ENCODE measurements around the gene FBXO42. TPM values are rescaled to one million over a fixed set of nuclear protein-coding genes. Genes with fewer than 3 reads are reported as not detected.
"Not testable (repeated sequence)": the region's sequence is repeated elsewhere in the genome, so short reads cannot be mapped to it uniquely, and the experiment has no call there.

Gene FBXO42
- total and polyA plus RNA-seq, 2 experiments from 2014 or later = 28.6 to 40.8 TPM

DNA sequence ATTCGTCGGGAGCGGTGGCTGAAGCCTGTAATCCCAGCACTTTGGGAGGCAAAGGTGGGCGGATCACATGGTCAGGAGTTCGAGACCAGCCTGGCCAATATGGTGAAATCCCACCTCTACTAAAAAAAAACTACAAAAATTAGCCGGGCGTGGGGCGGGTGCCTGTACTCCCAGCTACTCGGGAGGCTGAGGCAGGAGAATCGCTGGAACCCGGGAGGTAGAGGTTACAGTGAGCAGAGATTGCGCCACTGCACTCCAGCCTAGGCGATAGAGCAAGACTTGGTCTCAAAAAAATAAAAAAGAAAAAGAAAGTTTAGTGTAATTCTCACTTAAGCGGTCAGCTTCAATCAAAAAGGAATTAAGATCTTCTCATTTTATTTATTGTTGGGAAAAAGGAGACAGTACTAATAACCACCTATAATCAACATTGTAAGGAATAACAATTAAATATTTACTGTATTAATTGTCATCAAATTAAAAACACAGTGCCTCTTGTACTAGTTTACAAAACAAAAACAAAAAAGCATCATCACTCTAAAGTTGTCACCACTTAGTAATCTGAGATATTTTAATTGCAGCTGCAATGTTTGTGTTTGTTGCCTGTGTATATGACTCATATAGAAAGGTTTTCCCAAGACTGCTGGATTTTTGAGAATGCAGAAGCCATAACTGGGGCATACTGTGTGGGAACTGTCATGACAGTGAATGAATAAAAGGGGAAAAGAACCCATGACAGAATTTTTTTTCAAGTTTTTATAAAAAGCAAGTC is 3.7 kb downstream of the FBXO42 start:
- H3K27ac ChIP-seq = no peak overlapping the region
- peaks cover 12% of the 10 kb centered on the region for H3K4me1 ChIP-seq (ENCODE audit: low read depth)
- no peaks in the 10 kb centered on the region for H3K9me3 ChIP-seq (ENCODE audit: low read depth)
- no peak overlapping the region for H3K4me3 ChIP-seq
- DNase-seq (ENCODE audit: low read depth in 1 of 2, low spot score in 1 of 2) = peak in 1 of 2 donors; percentile 58
- no peaks in the 10 kb centered on the region for H3K27me3 ChIP-seq
- H3K36me3 ChIP-seq = no peaks in the 10 kb centered on the region
- TF ChIP-seq, protein P1, sequence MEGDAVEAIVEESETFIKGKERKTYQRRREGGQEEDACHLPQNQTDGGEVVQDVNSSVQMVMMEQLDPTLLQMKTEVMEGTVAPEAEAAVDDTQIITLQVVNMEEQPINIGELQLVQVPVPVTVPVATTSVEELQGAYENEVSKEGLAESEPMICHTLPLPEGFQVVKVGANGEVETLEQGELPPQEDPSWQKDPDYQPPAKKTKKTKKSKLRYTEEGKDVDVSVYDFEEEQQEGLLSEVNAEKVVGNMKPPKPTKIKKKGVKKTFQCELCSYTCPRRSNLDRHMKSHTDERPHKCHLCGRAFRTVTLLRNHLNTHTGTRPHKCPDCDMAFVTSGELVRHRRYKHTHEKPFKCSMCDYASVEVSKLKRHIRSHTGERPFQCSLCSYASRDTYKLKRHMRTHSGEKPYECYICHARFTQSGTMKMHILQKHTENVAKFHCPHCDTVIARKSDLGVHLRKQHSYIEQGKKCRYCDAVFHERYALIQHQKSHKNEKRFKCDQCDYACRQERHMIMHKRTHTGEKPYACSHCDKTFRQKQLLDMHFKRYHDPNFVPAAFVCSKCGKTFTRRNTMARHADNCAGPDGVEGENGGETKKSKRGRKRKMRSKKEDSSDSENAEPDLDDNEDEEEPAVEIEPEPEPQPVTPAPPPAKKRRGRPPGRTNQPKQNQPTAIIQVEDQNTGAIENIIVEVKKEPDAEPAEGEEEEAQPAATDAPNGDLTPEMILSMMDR (IDR thresholded peaks at IDR 0.05; ENCODE audit: low read depth, low read length) = no peak

DNA sequence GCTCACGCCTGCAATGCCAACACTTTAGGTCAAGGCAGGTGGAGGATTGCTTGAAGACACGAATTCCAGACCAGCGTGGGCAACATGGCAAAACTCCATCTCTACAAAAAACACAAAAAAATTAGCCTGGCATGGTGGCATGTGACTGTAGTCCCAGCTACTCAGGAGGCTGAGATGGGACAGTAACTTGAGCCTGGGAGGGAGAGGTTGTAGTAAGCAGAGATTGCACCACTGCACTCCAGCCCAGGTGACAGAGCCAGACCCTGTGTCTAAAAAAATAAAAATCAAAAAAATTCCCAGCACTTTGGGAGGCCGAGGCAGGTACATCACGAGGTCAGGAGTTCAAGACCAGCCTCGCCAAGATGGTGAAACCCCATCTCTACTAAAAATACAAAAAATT is 9.0 kb downstream of the FBXO42 start:
- DNase-seq (ENCODE audit: low read depth in 1 of 2, low spot score in 1 of 2); H3K9me3 ChIP-seq (ENCODE audit: low read depth); H3K27ac ChIP-seq; H3K4me3 ChIP-seq; H3K36me3 ChIP-seq; H3K27me3 ChIP-seq; H3K4me1 ChIP-seq (ENCODE audit: low read depth): not testable (repeated sequence)

DNA sequence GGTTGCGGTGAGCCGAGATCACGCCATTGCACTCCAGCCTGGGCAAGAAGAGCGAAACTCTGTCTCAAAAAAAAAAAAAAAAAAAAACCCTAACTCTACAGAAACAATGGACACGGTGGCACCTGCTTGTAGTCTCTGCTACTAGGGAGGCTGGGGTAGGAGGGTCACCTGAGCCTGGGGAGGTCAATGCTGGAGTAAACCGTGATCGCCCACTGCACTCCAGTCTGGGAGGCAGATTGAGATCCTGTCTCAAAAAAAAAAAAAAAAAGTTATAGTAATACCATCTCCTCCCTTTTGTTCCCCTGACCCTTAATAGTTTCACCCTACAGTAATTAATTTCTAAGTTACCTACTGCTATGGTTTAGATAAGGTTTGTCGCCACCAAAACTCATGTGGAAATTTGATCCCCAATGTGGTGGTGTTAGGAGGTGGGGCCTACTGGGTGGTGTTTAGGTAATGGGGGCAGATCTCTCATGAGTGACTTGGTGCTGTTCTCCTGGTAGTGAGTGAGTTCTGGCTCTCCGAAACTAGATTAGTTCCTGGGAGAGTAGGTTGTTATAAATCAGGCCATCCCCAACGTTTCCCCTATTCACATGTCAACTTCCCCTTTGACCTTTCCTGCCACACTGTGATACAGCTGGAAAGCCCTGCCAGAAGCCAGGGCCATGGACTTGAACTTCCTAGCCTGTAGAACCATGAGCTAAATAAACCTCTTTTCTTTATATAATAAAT is 9.8 kb downstream of the FBXO42 start:
- TF ChIP-seq, protein P1 (IDR thresholded peaks at IDR 0.05; ENCODE audit: low read depth, low read length) = no peak
- H3K4me1 ChIP-seq (ENCODE audit: low read depth) = peaks cover 5% of the 10 kb centered on the region
- DNase-seq (ENCODE audit: low read depth in 1 of 2, low spot score in 1 of 2) = no peak
- H3K4me3 ChIP-seq = no peak overlapping the region
- H3K27me3 ChIP-seq = no peaks in the 10 kb centered on the region
- no peak overlapping the region for H3K27ac ChIP-seq
- H3K9me3 ChIP-seq (ENCODE audit: low read depth) = no peaks in the 10 kb centered on the region
- H3K36me3 ChIP-seq = no peaks in the 10 kb centered on the region

DNA sequence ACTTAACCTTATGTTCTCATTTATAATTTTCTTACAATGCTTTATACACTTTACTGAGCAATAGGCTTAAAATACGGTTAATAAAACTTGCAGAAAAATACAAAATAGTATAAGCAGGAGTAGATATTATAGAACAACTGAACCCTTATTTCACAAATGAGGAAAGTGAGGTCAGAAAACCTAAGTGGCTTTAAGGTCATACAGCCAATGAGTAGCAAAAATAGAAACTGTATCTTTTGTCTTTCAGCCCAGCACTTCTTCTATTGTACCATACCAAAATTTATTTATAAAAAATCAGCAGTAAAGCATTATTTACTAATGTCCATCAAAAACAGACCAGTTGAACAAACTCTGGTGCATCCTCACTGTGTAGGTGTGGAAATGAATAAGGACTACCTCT is 11.6 kb downstream of the FBXO42 start:
- DNase-seq (ENCODE audit: low read depth in 1 of 2, low spot score in 1 of 2) = no peak
- TF ChIP-seq, protein P1 (IDR thresholded peaks at IDR 0.05; ENCODE audit: low read depth, low read length) = no peak
- Histone ChIP-seq H3K36me3 (no peaks in the 10 kb centered on the region), H3K4me3 (no peak overlapping the region), H3K9me3 (ENCODE audit: low read depth) (no peaks in the 10 kb centered on the region), H3K27ac (no peak overlapping the region), H3K4me1 (ENCODE audit: low read depth) (peaks cover 5% of the 10 kb centered on the region), H3K27me3 (no peaks in the 10 kb centered on the region)

DNA sequence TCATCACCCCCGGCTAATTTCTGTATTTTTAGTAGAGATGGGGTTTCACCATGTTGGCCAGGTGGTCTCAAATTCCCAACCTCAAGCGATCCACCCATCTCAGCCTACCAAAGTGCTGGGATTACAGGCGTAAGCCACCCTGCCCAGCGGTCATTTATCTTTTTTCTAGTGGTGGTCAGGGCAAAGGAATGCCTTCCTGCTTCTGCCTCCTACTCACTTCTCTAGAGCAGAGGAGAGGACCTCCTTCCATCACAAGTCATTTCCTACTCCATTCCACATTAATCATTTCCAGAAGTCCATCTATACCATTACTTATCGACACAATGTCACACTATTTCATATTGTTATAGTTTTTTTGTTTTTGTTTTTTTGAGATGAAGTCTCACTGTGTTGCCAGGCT is 13.3 kb downstream of the FBXO42 start:
- no peak for DNase-seq (ENCODE audit: low read depth in 1 of 2, low spot score in 1 of 2)
- TF ChIP-seq, protein P1 (IDR thresholded peaks at IDR 0.05; ENCODE audit: low read depth, low read length) = no peak
- Histone ChIP-seq H3K4me1 (ENCODE audit: low read depth) (peaks cover 5% of the 10 kb centered on the region), H3K36me3 (no peaks in the 10 kb centered on the region), H3K9me3 (ENCODE audit: low read depth) (no peaks in the 10 kb centered on the region), H3K27ac (no peak overlapping the region), H3K4me3 (no peak overlapping the region), H3K27me3 (no peaks in the 10 kb centered on the region)

All from cardiac muscle cell (in vitro differentiated cells and primary cell).